Measurements from ENCODE around the gene SPHK1. TPM values are rescaled to one million over a fixed set of nuclear protein-coding genes. Genes with fewer than 3 reads are reported as not detected.
A peak's percentile ranks its signal among the peaks of the same experiment; 100 is the strongest.

Gene SPHK1, protein sequence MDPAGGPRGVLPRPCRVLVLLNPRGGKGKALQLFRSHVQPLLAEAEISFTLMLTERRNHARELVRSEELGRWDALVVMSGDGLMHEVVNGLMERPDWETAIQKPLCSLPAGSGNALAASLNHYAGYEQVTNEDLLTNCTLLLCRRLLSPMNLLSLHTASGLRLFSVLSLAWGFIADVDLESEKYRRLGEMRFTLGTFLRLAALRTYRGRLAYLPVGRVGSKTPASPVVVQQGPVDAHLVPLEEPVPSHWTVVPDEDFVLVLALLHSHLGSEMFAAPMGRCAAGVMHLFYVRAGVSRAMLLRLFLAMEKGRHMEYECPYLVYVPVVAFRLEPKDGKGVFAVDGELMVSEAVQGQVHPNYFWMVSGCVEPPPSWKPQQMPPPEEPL
- total RNA-seq = 10 to 100 TPM in 1 of 2 donors, 1 to 10 TPM in 1; 6.6 to 34.1 TPM

DNA sequence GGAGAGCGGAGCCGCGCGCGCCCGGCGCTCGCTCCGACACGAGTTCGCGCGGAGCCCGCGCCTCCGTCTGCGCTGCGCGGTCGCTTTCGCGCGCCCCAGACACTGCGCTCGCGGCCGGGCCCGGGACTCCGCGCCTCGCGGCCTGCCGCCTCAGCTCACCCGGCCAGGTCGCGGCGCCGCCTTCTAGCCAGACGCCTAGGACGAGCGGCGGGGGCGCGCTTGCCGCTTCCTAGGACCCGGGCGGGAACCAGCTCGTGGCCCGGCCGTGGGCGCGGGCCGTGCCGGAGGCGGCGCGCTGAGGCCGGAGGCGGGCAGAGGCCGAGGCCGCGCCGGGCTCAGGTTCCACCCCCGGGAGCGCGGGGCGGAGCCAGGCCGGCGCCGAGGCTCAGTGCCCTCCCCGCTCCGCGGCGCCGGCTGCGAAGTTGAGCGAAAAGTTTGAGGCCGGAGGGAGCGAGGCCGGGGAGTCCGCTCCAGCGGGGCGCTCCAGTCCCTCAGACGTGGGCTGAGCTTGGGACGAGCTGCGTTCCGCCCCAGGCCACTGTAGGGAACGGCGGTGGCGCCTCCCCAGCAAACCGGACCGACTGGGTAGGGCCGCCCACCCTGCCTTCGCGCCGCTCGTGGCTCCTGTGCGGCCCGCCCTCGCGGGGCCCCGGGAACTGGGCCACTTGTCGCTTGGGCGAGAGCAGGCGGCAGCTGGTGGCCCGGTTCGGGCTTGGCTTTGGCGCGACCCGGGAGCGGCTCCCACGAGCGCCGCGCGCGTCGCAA, at the start of gene SPHK1:
TSS of gene SPHK1 (plus strand) at position 388 of the 765 bp plus-strand sequence. CDS start 1,036 bp downstream, outside the sequence.
- no peaks in the 10 kb centered on the region for H3K36me3 ChIP-seq
- TF ChIP-seq POLR2AphosphoS5 (IDR thresholded peaks at IDR 0.05) = no peak
- TF ChIP-seq POLR2A (IDR thresholded peaks at IDR 0.05) = peak; percentile 37
- TF ChIP-seq, protein P1, sequence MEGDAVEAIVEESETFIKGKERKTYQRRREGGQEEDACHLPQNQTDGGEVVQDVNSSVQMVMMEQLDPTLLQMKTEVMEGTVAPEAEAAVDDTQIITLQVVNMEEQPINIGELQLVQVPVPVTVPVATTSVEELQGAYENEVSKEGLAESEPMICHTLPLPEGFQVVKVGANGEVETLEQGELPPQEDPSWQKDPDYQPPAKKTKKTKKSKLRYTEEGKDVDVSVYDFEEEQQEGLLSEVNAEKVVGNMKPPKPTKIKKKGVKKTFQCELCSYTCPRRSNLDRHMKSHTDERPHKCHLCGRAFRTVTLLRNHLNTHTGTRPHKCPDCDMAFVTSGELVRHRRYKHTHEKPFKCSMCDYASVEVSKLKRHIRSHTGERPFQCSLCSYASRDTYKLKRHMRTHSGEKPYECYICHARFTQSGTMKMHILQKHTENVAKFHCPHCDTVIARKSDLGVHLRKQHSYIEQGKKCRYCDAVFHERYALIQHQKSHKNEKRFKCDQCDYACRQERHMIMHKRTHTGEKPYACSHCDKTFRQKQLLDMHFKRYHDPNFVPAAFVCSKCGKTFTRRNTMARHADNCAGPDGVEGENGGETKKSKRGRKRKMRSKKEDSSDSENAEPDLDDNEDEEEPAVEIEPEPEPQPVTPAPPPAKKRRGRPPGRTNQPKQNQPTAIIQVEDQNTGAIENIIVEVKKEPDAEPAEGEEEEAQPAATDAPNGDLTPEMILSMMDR (IDR thresholded peaks at IDR 0.05) = peak in 1 of 4 experiments; percentile 4
- intact Hi-C loops (cut with DNase I) = no loop called here
- H3K4me3 ChIP-seq = peak within 1 kb of the TSS; percentile 45 to 50
- peak within 1 kb of the TSS; percentile 69 to 76 for H3K27ac ChIP-seq
- WGBS = 0% methylated on average over 56 of the region's 118 CpGs
- H3K4me1 ChIP-seq (replicated peaks) = no peaks in the 10 kb centered on the region
- peak; percentile 46 for DNase-seq (ENCODE audit: low spot score)
- H3K27me3 ChIP-seq (replicated peaks; ENCODE audit: insufficient read depth) = no peaks in the 10 kb centered on the region
- H3K9me3 ChIP-seq = no peaks in the 10 kb centered on the region

DNA sequence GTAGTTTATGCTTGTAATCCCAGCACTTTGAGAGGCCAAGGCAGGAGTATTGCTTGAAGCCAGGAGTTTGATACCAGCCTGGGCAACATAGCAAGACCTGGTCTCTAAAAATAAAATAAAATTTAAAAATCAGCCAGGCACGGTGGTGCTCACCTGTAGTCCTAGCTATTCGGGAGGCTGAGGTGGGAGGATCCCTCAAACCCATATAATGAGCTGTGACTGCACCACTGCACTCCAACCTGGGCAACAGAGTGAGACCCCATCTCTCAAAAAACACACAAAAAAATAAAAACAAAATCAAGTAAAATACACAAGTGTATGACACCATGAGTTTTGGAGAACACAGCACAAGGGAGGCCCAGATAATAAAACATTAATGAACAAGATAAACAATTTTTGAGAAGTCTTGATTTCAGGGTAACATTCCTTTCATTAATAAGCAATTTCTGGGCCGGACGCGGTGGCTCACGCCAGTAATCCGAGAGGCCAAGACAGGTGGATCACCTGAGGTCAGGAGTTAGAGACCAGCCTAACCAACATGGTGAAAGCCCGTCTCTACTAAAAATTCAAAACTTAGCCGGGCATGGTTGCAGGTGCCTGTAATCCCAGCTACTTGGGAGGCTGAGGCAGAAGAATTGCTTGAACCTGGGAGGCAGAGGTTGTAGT, 48.6 kb upstream of the SPHK1 start:
- intact Hi-C loops (cut with DNase I) = loop anchor here (10.0 kb wide), 1 partner anchor 689 kb away; no protein-coding TSS in a partner anchor
- WGBS = 96% methylated on average over 9 of the region's 9 CpGs
- Histone ChIP-seq H3K27ac (no peak overlapping the region), H3K9me3 (no peaks in the 10 kb centered on the region), H3K4me1 (replicated peaks) (no peaks in the 10 kb centered on the region), H3K27me3 (replicated peaks; ENCODE audit: insufficient read depth) (no peaks in the 10 kb centered on the region), H3K4me3 (no peak overlapping the region), H3K36me3 (no peaks in the 10 kb centered on the region)
- DNase-seq (ENCODE audit: low spot score) = no peak
- TF ChIP-seq POLR2A (IDR thresholded peaks at IDR 0.05) = no peak

DNA sequence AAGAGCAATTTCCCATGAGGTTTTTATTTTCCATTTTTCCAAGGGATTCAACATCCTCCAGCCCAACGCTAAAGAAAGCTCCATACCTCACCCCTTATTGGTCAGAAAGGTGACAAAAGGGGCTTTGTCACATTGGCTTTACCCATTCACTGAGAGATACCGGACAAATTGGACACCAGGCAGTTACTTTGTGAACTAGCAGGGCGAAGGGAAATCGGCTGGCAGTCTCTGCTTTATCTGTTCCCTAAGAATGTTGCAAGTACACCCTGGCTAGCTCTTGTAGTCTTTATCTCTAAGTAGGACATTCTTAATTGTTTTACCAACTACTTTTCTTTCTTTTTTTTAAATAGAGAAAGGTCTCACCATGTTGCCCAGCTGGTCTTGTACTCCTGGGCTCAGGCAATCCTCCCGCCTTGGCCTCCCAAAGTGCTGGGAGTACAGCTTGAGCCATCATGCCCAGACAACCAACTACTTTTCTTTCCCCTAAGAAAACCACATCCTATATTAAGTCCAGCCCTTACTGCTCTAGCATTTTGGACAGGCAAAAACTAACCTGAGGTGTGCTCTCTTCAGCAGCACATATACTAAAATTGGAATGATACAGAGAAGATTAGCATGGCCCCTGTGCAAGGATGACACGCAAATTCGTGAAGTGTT, 47.5 kb upstream of the SPHK1 start:
- intact Hi-C loops (cut with DNase I) = loop anchor here (10.0 kb wide), 1 partner anchor 688 kb away; no protein-coding TSS in a partner anchor
- TF ChIP-seq POLR2A (IDR thresholded peaks at IDR 0.05) (no peak), POLR2AphosphoS5 (IDR thresholded peaks at IDR 0.05) (no peak)
- TF ChIP-seq, protein P1 (IDR thresholded peaks at IDR 0.05) = no peak
- Histone ChIP-seq H3K27ac (no peak overlapping the region), H3K36me3 (no peaks in the 10 kb centered on the region), H3K4me3 (no peak overlapping the region), H3K9me3 (no peaks in the 10 kb centered on the region), H3K4me1 (replicated peaks) (no peaks in the 10 kb centered on the region), H3K27me3 (replicated peaks; ENCODE audit: insufficient read depth) (no peaks in the 10 kb centered on the region)
- 84% methylated on average over 7 of the region's 7 CpGs for WGBS
- DNase-seq (ENCODE audit: low spot score) = no peak

DNA sequence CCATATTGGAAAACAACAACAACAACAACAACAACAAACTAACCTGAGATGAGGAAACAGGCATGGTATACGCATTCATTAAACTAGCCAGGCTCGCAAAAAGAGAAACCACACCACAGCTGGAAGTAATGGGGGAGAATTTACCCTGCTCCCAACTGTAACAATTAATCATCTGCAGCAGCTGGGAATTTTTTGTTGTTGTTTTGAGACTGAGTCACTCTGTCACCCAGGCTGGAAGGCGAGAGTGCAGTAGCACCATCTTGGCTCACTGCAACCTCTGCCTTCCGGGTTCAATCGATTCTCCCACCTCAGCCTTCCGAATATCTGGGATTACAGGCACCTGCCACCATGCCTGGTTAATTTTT, 47.0 kb upstream of the SPHK1 start:
- no peaks in the 10 kb centered on the region for H3K9me3 ChIP-seq
- no peaks in the 10 kb centered on the region for H3K4me1 ChIP-seq (replicated peaks)
- H3K36me3 ChIP-seq = no peaks in the 10 kb centered on the region
- TF ChIP-seq POLR2A (IDR thresholded peaks at IDR 0.05) (no peak), POLR2AphosphoS5 (IDR thresholded peaks at IDR 0.05) (no peak)
- TF ChIP-seq, protein P1 (IDR thresholded peaks at IDR 0.05) = no peak
- 83% methylated on average over 6 of the region's 6 CpGs for WGBS
- intact Hi-C loops (cut with DNase I) = loop anchor here (10.0 kb wide), 1 partner anchor 687 kb away; no protein-coding TSS in a partner anchor
- no peak for DNase-seq (ENCODE audit: low spot score)
- H3K27me3 ChIP-seq (replicated peaks; ENCODE audit: insufficient read depth) = no peaks in the 10 kb centered on the region
- H3K4me3 ChIP-seq = no peak overlapping the region
- no peak overlapping the region for H3K27ac ChIP-seq
